ENCODE measurements around the gene VPS26C. TPM values are rescaled to one million over a fixed set of nuclear protein-coding genes. Genes with fewer than 3 reads are reported as not detected.

Gene VPS26C
- total RNA-seq, 1 donor from 2014 or later = 63.8 TPM

GRCh38 chr21:37182222-37182621 lies 84.9 kb downstream of the VPS26C start:
- no peak overlapping the region for H3K27ac Mint-ChIP-seq (ENCODE audit: unreplicated experiment)
- no peaks in the 10 kb centered on the region for H3K9me3 Mint-ChIP-seq (ENCODE audit: unreplicated experiment)
- no peak overlapping the region for H3K4me3 Mint-ChIP-seq (ENCODE audit: unreplicated experiment)
- no peaks in the 10 kb centered on the region for H3K4me1 Mint-ChIP-seq (ENCODE audit: unreplicated experiment)
- H3K36me3 Mint-ChIP-seq (ENCODE audit: low read depth, unreplicated experiment) = peaks cover 27% of the 10 kb centered on the region
- no peak for TF ChIP-seq CTCF (IDR thresholded peaks at IDR 0.05; ENCODE audit: unreplicated experiment)
- H3K27me3 Mint-ChIP-seq (ENCODE audit: unreplicated experiment) = peaks cover 1% of the 10 kb centered on the region
- DNase-seq (ENCODE audit: low spot score) = no peak

GRCh38 chr21:37181059-37181458 lies 86.1 kb downstream of the VPS26C start:
- no peak for DNase-seq (ENCODE audit: low spot score)
- peaks cover 1% of the 10 kb centered on the region for H3K27me3 Mint-ChIP-seq (ENCODE audit: unreplicated experiment)
- H3K36me3 Mint-ChIP-seq (ENCODE audit: low read depth, unreplicated experiment) = peaks cover 27% of the 10 kb centered on the region
- TF ChIP-seq CTCF (IDR thresholded peaks at IDR 0.05; ENCODE audit: unreplicated experiment) = no peak
- peak overlapping the region; percentile 42 for H3K4me3 Mint-ChIP-seq (ENCODE audit: unreplicated experiment)
- no peak overlapping the region for H3K27ac Mint-ChIP-seq (ENCODE audit: unreplicated experiment)
- H3K4me1 Mint-ChIP-seq (ENCODE audit: unreplicated experiment) = no peaks in the 10 kb centered on the region
- no peaks in the 10 kb centered on the region for H3K9me3 Mint-ChIP-seq (ENCODE audit: unreplicated experiment)

GRCh38 chr21:37176716-37177115 lies 90.4 kb downstream of the VPS26C start:
- Mint-ChIP-seq H3K27ac (ENCODE audit: unreplicated experiment) (no peak overlapping the region), H3K27me3 (ENCODE audit: unreplicated experiment) (peaks cover 1% of the 10 kb centered on the region), H3K4me1 (ENCODE audit: unreplicated experiment) (no peaks in the 10 kb centered on the region), H3K9me3 (ENCODE audit: unreplicated experiment) (no peaks in the 10 kb centered on the region), H3K36me3 (ENCODE audit: low read depth, unreplicated experiment) (peaks cover 47% of the 10 kb centered on the region), H3K4me3 (ENCODE audit: unreplicated experiment) (no peak overlapping the region)
- DNase-seq (ENCODE audit: low spot score) = no peak
- no peak for TF ChIP-seq CTCF (IDR thresholded peaks at IDR 0.05; ENCODE audit: unreplicated experiment)

Other genes starting within 250 kb of the VPS26C start
- gene PIGP, start 194.3 kb downstream of the VPS26C start, total RNA-seq (ENCODE audit: unreplicated experiment) = 14.1 TPM
- gene TTC3, start 194.1 kb downstream of the VPS26C start, total RNA-seq (ENCODE audit: unreplicated experiment) = 190 TPM
- gene DYRK1A, start 99.4 kb upstream of the VPS26C start, total RNA-seq (ENCODE audit: unreplicated experiment) = 87.5 TPM

All from endothelial cell (in vitro differentiated cells).